IMR-90 (cell line): Measurements from ENCODE around the gene DMD. TPM values are rescaled to one million over a fixed set of nuclear protein-coding genes. Genes with fewer than 3 reads are reported as not detected.

Experiments
- ATAC-seq: fragments of 200-7000 bp; cut with Tn5 transposase; 2 replicates; pipeline ENCODE4 v1.9.1; 2020; ENCODE audit warnings: low read depth, mild to moderate bottlenecking, moderate library complexity
- BruUV-seq: library from RNA; stranded (reverse); fragments of 400-500 nt; replicated peaks from 2 replicates; lab custom pipeline; 2021; lab: Mats Ljungman, UMichigan
- CTCF ChIA-PET: fragments of 300-600 bp; formaldehyde crosslinking; extraction: SDS; loops from one replicate; lab custom pipeline; 2021; ENCODE audit warnings: antibody characterized with exemption; lab: Yijun Ruan, JAX
- POLR2A ChIA-PET: fragments of 300-600 bp; sonication (Branson Sonifier 250); formaldehyde crosslinking; loops from one replicate; lab custom pipeline; 2022; ENCODE audit warnings: antibody characterized with exemption; ENCODE audit not compliant: unreplicated experiment; lab: Charles Lee
- DNase-seq: peaks from one replicate; pipeline ENCODE4 v3.0.0; 2013
- H2AFZ ChIP-seq: replicated peaks from 2 replicates; pipeline ENCODE3; 2013; ENCODE audit warnings: low read length, mild to moderate bottlenecking; ENCODE audit not compliant: poor library complexity
- H2AK5ac ChIP-seq: 2 replicates; pipeline ENCODE4 v1.6.1; 2013; ENCODE audit warnings: low read depth, low read length, inconsistent platforms
- H2AK9ac ChIP-seq: replicated peaks from 2 replicates; pipeline ENCODE3; 2013; ENCODE audit warnings: mild to moderate bottlenecking, low read depth, low read length, moderate library complexity; ENCODE audit not compliant: poor library complexity
- H2BK120ac ChIP-seq: 2 replicates; pipeline ENCODE4 v1.6.1; 2013; ENCODE audit warnings: low read depth, low read length, inconsistent platforms
- H2BK15ac ChIP-seq: 3 replicates; pipeline ENCODE4 v1.6.1; 2013; ENCODE audit warnings: low read depth, low read length, inconsistent platforms
- H2BK20ac ChIP-seq: 2 replicates; pipeline ENCODE4 v1.6.1; 2013; ENCODE audit warnings: low read depth, mild to moderate bottlenecking, inconsistent platforms, low read length, moderate library complexity
- H2BK5ac ChIP-seq: 2 replicates; pipeline ENCODE4 v1.6.1; 2013; ENCODE audit warnings: mild to moderate bottlenecking, low read depth, low read length, inconsistent platforms; ENCODE audit not compliant: poor library complexity, severe bottlenecking
- H3K14ac ChIP-seq: replicated peaks from 2 replicates; pipeline ENCODE4 v1.6.1; 2013; ENCODE audit warnings: low read depth, low read length, inconsistent platforms
- H3K18ac ChIP-seq: 2 replicates; pipeline ENCODE4 v1.6.1; 2013; ENCODE audit warnings: low read depth, low read length, control low read depth
- H3K23ac ChIP-seq: 2 replicates; pipeline ENCODE4 v1.6.1; 2013; ENCODE audit warnings: low read depth, low read length, inconsistent platforms
- H3K27ac ChIP-seq: 2 replicates; pipeline ENCODE4 v1.5.1; 2013; ENCODE audit warnings: mild to moderate bottlenecking, control low read depth, low read length; ENCODE audit not compliant: insufficient read depth
- H3K27me3 ChIP-seq: 2 replicates; pipeline ENCODE4 v1.6.1; 2013; ENCODE audit warnings: low read length; ENCODE audit not compliant: control insufficient read depth, insufficient read depth
- H3K36me3 ChIP-seq: 2 replicates; pipeline ENCODE4 v1.6.1; 2013; ENCODE audit warnings: low read length, mixed read lengths; ENCODE audit not compliant: control insufficient read depth, insufficient read depth
- H3K4ac ChIP-seq: 2 replicates; pipeline ENCODE4 v1.6.1; 2013; ENCODE audit warnings: low read depth, low read length, inconsistent platforms
- H3K4me1 ChIP-seq: 2 replicates; pipeline ENCODE4 v1.6.1; 2013; ENCODE audit warnings: low read length, mixed read lengths; ENCODE audit not compliant: control insufficient read depth, insufficient read depth
- H3K4me2 ChIP-seq: 2 replicates; pipeline ENCODE4 v1.6.1; 2013; ENCODE audit warnings: low read depth, mild to moderate bottlenecking, control low read depth, low read length, moderate library complexity
- H3K4me3 ChIP-seq: 2 replicates; pipeline ENCODE4 v1.5.1; 2013; ENCODE audit warnings: low read depth, mild to moderate bottlenecking, control low read depth, low read length, moderate library complexity; ENCODE audit not compliant: insufficient read depth
- H3K56ac ChIP-seq: 2 replicates; pipeline ENCODE4 v1.6.1; 2013; ENCODE audit warnings: low read length, inconsistent platforms; ENCODE audit not compliant: insufficient read depth; ENCODE audit errors: extremely low read depth
- H3K79me1 ChIP-seq, 2 experiments: 2 replicates each; pipeline ENCODE4 v1.6.1; 2013; ENCODE audit warnings: low read length in 2 of 2, inconsistent platforms in 1 of 2, low read depth in 1 of 2
- H3K9ac ChIP-seq: 2 replicates; pipeline ENCODE4 v1.6.1; 2013; ENCODE audit warnings: low read depth, low read length, control low read depth
- H3K9me1 ChIP-seq: 2 replicates; pipeline ENCODE4 v1.6.1; 2013; ENCODE audit warnings: low read length, inconsistent platforms; ENCODE audit not compliant: insufficient read depth
- H3K9me3 ChIP-seq: 2 replicates; pipeline ENCODE4 v1.6.1; 2013; ENCODE audit warnings: low read length; ENCODE audit not compliant: control insufficient read depth, insufficient read depth
- H4K20me1 ChIP-seq: 2 replicates; pipeline ENCODE4 v1.6.1; 2013; ENCODE audit warnings: low read length, inconsistent platforms; ENCODE audit not compliant: insufficient read depth
- H4K5ac ChIP-seq: 2 replicates; pipeline ENCODE4 v1.6.1; 2013; ENCODE audit warnings: mild to moderate bottlenecking, low read depth, low read length, control low read depth
- H4K8ac ChIP-seq, 2 experiments: 2 replicates each; pipeline ENCODE4 v1.6.1; 2013; ENCODE audit warnings: low read depth in 2 of 2, low read length in 2 of 2, control low read depth in 1 of 2, inconsistent platforms in 1 of 2
- H4K91ac ChIP-seq: 2 replicates; pipeline ENCODE4 v1.6.1; 2013; ENCODE audit warnings: low read depth, low read length, inconsistent platforms; ENCODE audit not compliant: insufficient read depth
- CEBPB ChIP-seq: IDR thresholded peaks from 2 replicates; pipeline ENCODE4 v1.6.1; 2012; ENCODE audit warnings: low read depth, low read length, improper control_type of control experiment
- MAFK ChIP-seq: IDR thresholded peaks from 2 replicates; pipeline ENCODE4 v1.6.1; 2012; ENCODE audit warnings: low read depth, low read length, improper control_type of control experiment
- MAZ ChIP-seq: IDR thresholded peaks from 2 replicates; pipeline ENCODE4 v1.6.1; 2012; ENCODE audit warnings: low read depth, mild to moderate bottlenecking, low read length, improper control_type of control experiment, moderate library complexity, borderline replicate concordance
- RAD21 ChIP-seq: IDR thresholded peaks from 2 replicates; pipeline ENCODE4 v1.6.1; 2012; ENCODE audit warnings: low read length, improper control_type of control experiment
- RCOR1 ChIP-seq: IDR thresholded peaks from 2 replicates; pipeline ENCODE4 v1.6.1; 2012; ENCODE audit warnings: mild to moderate bottlenecking, low read length, improper control_type of control experiment; ENCODE audit not compliant: insufficient replicate concordance
- RFX5 ChIP-seq: IDR thresholded peaks from 2 replicates; pipeline ENCODE4 v1.8.0; 2012; ENCODE audit warnings: low read depth, mild to moderate bottlenecking, low read length, moderate library complexity
- dilution Hi-C: fragments of 300-500 bp; cut with HindIII; formaldehyde crosslinking; loops from one replicate; pipeline ENCODE4 v1.14.3; 2018; ENCODE audit warnings: low sequenced_read_pairs; ENCODE audit not compliant: unreplicated experiment
- in situ Hi-C: fragments of 300-500 bp; cut with MboI; formaldehyde crosslinking; loops from 3 replicates; pipeline ENCODE4 v1.14.3; 2019; ENCODE audit warnings: low sequenced_read_pairs, inconsistent platforms, mixed read lengths
- intact Hi-C: fragments of 100-400 bp; cut with micrococcal nuclease; formaldehyde crosslinking; loops from 2 replicates; pipeline ENCODE4 v1.10.0; 2022
- polyA plus RNA-seq, 3 experiments: library from polyadenylated mRNA; depleted of rRNA; stranded (reverse); fragments of >200 nt; gene quantifications; 2 replicates each; pipeline ENCODE4 v1.2.3, GENCODE V29; 2012; ENCODE audit warnings: low replicate concordance in 1 of 3
- total RNA-seq: library from RNA; depleted of rRNA; stranded (reverse); fragments of >200 nt; gene quantifications from 2 replicates; pipeline ENCODE4 v1.2.3, GENCODE V29; 2012

DMD gene
- total and polyA plus RNA-seq, 2 of the 4 experiments (the other 2 are of a cell fraction), result 6.6 to 11.8 TPM

- Histone ChIP-seq H3K23ac (no peak overlapping the region), H2BK20ac (no peak overlapping the region), H3K9me1 (no peaks in the 10 kb centered on the region), H3K4me1 (no peaks in the 10 kb centered on the region), H3K4me2 (no peak overlapping the region), H3K79me1 (no peaks in the 10 kb centered on the region), H3K4ac (no peak overlapping the region), H3K9me3 (no peaks in the 10 kb centered on the region), H2AK5ac (no peak overlapping the region), H4K91ac (no peak overlapping the region), H2BK15ac (no peak overlapping the region), H2AFZ (no peak overlapping the region), H3K9ac (no peak overlapping the region), H4K20me1 (no peaks in the 10 kb centered on the region), H3K4me3 (no peak overlapping the region), H4K8ac (no peak overlapping the region), H3K56ac (no peak overlapping the region), H2BK120ac (no peak overlapping the region), H3K18ac (no peak overlapping the region), H3K27me3 (no peaks in the 10 kb centered on the region), H2BK5ac (no peak overlapping the region), H3K36me3 (no peaks in the 10 kb centered on the region), H3K14ac (no peak overlapping the region), H4K5ac (no peak overlapping the region), H3K27ac (no peak overlapping the region), H2AK9ac (no peak overlapping the region)
- no TSS peak for BruUV-seq
- dilution Hi-C loops, result no loop called here
- no peak for DNase-seq
- in situ Hi-C loops, result no loop called here
- no peak for TF ChIP-seq RFX5
- no peak for TF ChIP-seq RAD21
- TF ChIP-seq MAZ, result no peak
- TF ChIP-seq CEBPB, result no peak
- TF ChIP-seq RCOR1, result no peak
- TF ChIP-seq MAFK, result no peak
- CTCF ChIA-PET, result no interaction called here
- intact Hi-C loops, result no loop called here
- no peak for ATAC-seq
- POLR2A ChIA-PET, result no interaction called here
Observed at GRCh38 chrX:32495855-32496254, 715.5 kb downstream of the DMD start.
